Stomach (tissue), 4 donors: ENCODE results near the gene CARD10.

Experiments used
- EP300 ChIP-seq: sonication (generic); formaldehyde crosslinking; IDR thresholded peaks from one replicate; pipeline ENCODE4 v1.6.1; 2017; ENCODE audit warnings: antibody characterized with exemption
- POLR2A ChIP-seq, 4 donors: fragments of 450-650 bp; IDR thresholded peaks; one replicate each; pipeline ENCODE4 v1.6.1; 2016; ENCODE audit warnings: antibody characterized with exemption in 4 of 4, control low read depth in 2 of 4, mild to moderate bottlenecking in 1 of 4, moderate library complexity in 1 of 4

GRCh38 chr22:37525746-37526350, 6.6 kb upstream of the CARD10 start:
- TF ChIP-seq POLR2A (IDR thresholded peaks at IDR 0.05) (no peak), EP300 (no peak)
